GM23338 (cell line): Measurements from ENCODE around the gene ETFA. TPM values are rescaled to one million over a fixed set of nuclear protein-coding genes. Genes with fewer than 3 reads are reported as not detected.

Experiments used
- ATAC-seq: fragments of 200-7000 bp; cut with Tn5 transposase; 3 replicates; pipeline ENCODE4 v1.9.1; 2020
- DNase-seq: peaks from one replicate; pipeline ENCODE4 v3.0.0-alpha.2; 2015; ENCODE audit warnings: low spot score
- H2AFZ ChIP-seq: fragments of 200-600 bp; sonication (generic); 2 replicates; pipeline ENCODE4 v1.8.0; 2016; ENCODE audit warnings: antibody characterized with exemption, mild to moderate bottlenecking, moderate library complexity
- H3F3A ChIP-seq: fragments of 200-600 bp; sonication (generic); replicated peaks from 2 replicates; pipeline ENCODE4 v1.8.0; 2017; ENCODE audit warnings: antibody characterized with exemption, mixed run types, low read depth
- H3K27ac ChIP-seq: fragments of 200-600 bp; sonication (generic); 2 replicates; pipeline ENCODE4 v1.6.1; 2016; ENCODE audit warnings: low read depth
- H3K27me3 ChIP-seq: fragments of 200-600 bp; sonication (generic); 2 replicates; pipeline ENCODE4 v1.8.0; 2016; ENCODE audit warnings: mild to moderate bottlenecking, mixed run types, moderate library complexity; ENCODE audit not compliant: insufficient read depth
- H3K36me3 ChIP-seq: fragments of 200-600 bp; sonication (generic); 2 replicates; pipeline ENCODE4 v1.8.0; 2016; ENCODE audit warnings: mild to moderate bottlenecking; ENCODE audit not compliant: insufficient read depth
- H3K4me1 ChIP-seq: fragments of 200-600 bp; sonication (generic); 2 replicates; pipeline ENCODE4 v1.8.0; 2016; ENCODE audit warnings: mild to moderate bottlenecking, moderate library complexity; ENCODE audit not compliant: insufficient read depth
- H3K4me2 ChIP-seq: fragments of 200-600 bp; sonication (generic); 2 replicates; pipeline ENCODE4 v1.7.1; 2017; ENCODE audit warnings: mixed run types
- H3K4me3 ChIP-seq: fragments of 200-600 bp; sonication (generic); 2 replicates; pipeline ENCODE4 v1.6.1; 2016; ENCODE audit warnings: mixed run types
- H3K79me2 ChIP-seq: fragments of 200-600 bp; sonication (generic); replicated peaks from 2 replicates; pipeline ENCODE4 v1.8.0; 2017; ENCODE audit warnings: mild to moderate bottlenecking; ENCODE audit not compliant: insufficient read depth
- H3K9me2 ChIP-seq: fragments of 200-600 bp; sonication (generic); 2 replicates; pipeline ENCODE4 v1.8.0; 2017; ENCODE audit not compliant: insufficient read depth
- H4K20me1 ChIP-seq: fragments of 200-600 bp; sonication (generic); replicated peaks from 2 replicates; pipeline ENCODE4 v1.8.0; 2017; ENCODE audit warnings: mild to moderate bottlenecking; ENCODE audit not compliant: insufficient read depth
- H3K27ac Mint-ChIP-seq: 2 replicates; pipeline ENCODE4 v1.8.0; 2020; ENCODE audit warnings: inconsistent platforms, mild to moderate bottlenecking, moderate library complexity, mixed read lengths
- H3K27me3 Mint-ChIP-seq: 3 replicates; pipeline ENCODE4 v1.8.0; 2022; ENCODE audit warnings: low read depth, mild to moderate bottlenecking, moderate library complexity, mixed read lengths, inconsistent platforms; ENCODE audit not compliant: insufficient read depth, poor library complexity
- H3K36me3 Mint-ChIP-seq: 3 replicates; pipeline ENCODE4 v1.8.0; 2021; ENCODE audit warnings: low read depth, mild to moderate bottlenecking, inconsistent platforms, moderate library complexity, mixed read lengths
- H3K4me1 Mint-ChIP-seq: 3 replicates; pipeline ENCODE4 v1.8.0; 2020; ENCODE audit warnings: mild to moderate bottlenecking, inconsistent platforms, mixed read lengths
- H3K4me3 Mint-ChIP-seq: 3 replicates; pipeline ENCODE4 v1.8.0; 2021; ENCODE audit warnings: moderate library complexity, mild to moderate bottlenecking, inconsistent platforms, mixed read lengths
- H3K9me3 Mint-ChIP-seq: 3 replicates; pipeline ENCODE4 v1.8.0; 2020; ENCODE audit warnings: moderate library complexity, mild to moderate bottlenecking, inconsistent platforms, mixed read lengths
- CREB1 ChIP-seq: fragments of 250-450 bp; sonication (Bioruptor Pico); IDR thresholded peaks from 2 replicates; pipeline ENCODE4 v1.5.0; 2020; ENCODE audit warnings: low read depth, mild to moderate bottlenecking, moderate library complexity
- EZH2 ChIP-seq: fragments of 200-600 bp; sonication (generic); IDR thresholded peaks from one replicate; pipeline ENCODE4 v1.8.0; 2017; ENCODE audit warnings: antibody characterized with exemption, mild to moderate bottlenecking, low read depth; ENCODE audit not compliant: unreplicated experiment
- EZH2phosphoT487 ChIP-seq: fragments of 200-600 bp; sonication (generic); IDR thresholded peaks from one replicate; pipeline ENCODE4 v1.8.1; 2018; ENCODE audit warnings: antibody characterized with exemption; ENCODE audit not compliant: unreplicated experiment
- JUNB ChIP-seq: IDR thresholded peaks from one replicate; pipeline ENCODE4 v1.6.1; 2016; ENCODE audit warnings: antibody characterized with exemption; ENCODE audit not compliant: unreplicated experiment
- NANOG ChIP-seq: IDR thresholded peaks from 2 replicates; pipeline ENCODE4 v1.6.1; 2016; ENCODE audit warnings: antibody characterized with exemption, borderline replicate concordance
- POLR2AphosphoS5 ChIP-seq: IDR thresholded peaks from 2 replicates; pipeline ENCODE4 v1.6.1; 2016; ENCODE audit warnings: antibody characterized with exemption, low read depth
- STAT1 ChIP-seq: IDR thresholded peaks from one replicate; pipeline ENCODE4 v1.6.1; 2016; ENCODE audit warnings: antibody characterized with exemption; ENCODE audit not compliant: unreplicated experiment
- ZNF114 ChIP-seq: fragments of 250-450 bp; sonication (Bioruptor Pico); IDR thresholded peaks from 2 replicates; pipeline ENCODE4 v1.5.0; 2020; ENCODE audit warnings: mild to moderate bottlenecking, moderate library complexity
- ZNF331 ChIP-seq: fragments of 250-450 bp; sonication (Bioruptor Pico); IDR thresholded peaks from 2 replicates; pipeline ENCODE4 v1.5.0; 2020; ENCODE audit warnings: low read depth, mild to moderate bottlenecking, moderate library complexity
- polyA plus RNA-seq: library from polyadenylated mRNA; unstranded; fragments of >200 nt; fragmentation: Nextera tagmentation; extraction: Ambion mirVana; gene quantifications from 2 replicates; pipeline ENCODE4 v1.2.1, GENCODE V29; 2016
- total RNA-seq: library from RNA; depleted of rRNA; stranded (reverse); fragments of >200 nt; shearing (Covaris generic); gene quantifications from 2 replicates; pipeline ENCODE4 v1.2.3, GENCODE V29; 2014
- TF ChIP-seq, protein P1 (sequence below), 2 experiments: fragments of 200-600 bp in 1 of 2; sonication (generic) in 1 of 2; conservative IDR thresholded peaks; 2 replicates each; pipeline versions ENCODE4 v1.5.1 to v1.6.1; 2016 to 2017; ENCODE audit warnings: antibody characterized with exemption in 2 of 2, low read depth in 2 of 2, mild to moderate bottlenecking in 2 of 2, moderate library complexity in 1 of 2
- TF ChIP-seq, protein P2 (sequence below): IDR thresholded peaks from one replicate; pipeline ENCODE4 v1.6.1; 2018; ENCODE audit warnings: antibody characterized with exemption; ENCODE audit not compliant: unreplicated experiment
- TF ChIP-seq, protein P3 (sequence below): fragments of 250-450 bp; sonication (Bioruptor Pico); IDR thresholded peaks from 2 replicates; pipeline ENCODE4 v1.5.0; 2020; ENCODE audit warnings: mild to moderate bottlenecking, moderate library complexity
- TF ChIP-seq, protein P4 (sequence below): IDR thresholded peaks from 2 replicates; pipeline ENCODE4 v1.6.1; 2016; ENCODE audit warnings: antibody characterized with exemption

The ETFA gene
- total and polyA plus RNA-seq, 2 experiments from 2014 or later: 52.9 to 69.1 TPM

DNA sequence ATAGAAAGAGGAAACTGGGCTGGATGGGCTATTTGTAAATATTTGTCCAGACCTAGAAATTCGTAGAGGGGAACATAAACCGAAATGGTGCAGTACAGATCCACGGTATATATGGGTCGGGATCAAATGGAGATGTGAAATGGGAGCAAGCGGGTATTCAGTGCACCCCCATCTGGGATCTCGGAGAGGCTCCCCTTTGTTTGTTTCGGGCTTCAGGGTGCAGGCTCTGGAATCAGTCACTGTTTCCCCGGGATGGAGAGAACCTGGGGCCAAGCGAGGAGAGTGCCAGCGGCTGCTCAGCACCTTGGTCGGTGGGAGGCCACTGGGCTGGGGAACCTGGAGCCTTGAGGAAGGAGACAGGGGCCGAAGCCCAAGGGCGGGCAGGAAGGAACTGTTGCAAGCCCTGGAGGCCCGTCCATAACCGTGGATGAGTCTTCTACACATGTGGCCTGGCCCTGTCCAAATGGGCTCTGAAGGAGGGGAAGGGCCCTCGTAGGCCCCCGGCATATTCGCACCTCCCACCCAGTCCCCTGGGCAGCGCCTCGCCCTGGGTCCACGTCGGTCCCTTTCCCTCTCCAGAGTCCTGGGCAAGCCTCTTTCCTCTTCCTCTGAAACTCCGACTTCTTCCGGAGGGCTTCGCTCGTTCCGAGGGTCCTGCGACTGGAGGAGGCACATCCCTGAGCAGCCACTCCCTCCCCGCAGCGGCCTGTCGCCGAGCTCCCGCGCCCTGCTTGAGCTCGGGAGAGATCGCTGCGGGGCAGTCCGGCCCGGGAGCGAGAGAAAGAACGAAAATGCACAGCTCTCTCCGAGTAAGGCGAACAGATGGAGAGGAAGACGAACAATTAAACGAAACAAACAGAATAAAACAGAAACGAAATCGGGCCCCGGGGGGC is 28.3 kb upstream of the ETFA start:
- Mint-ChIP-seq H3K36me3 (peaks cover 2% of the 10 kb centered on the region; the same call in 1 of the 3 replicates), H3K4me1 (peaks cover 47% of the 10 kb centered on the region), H3K27me3 (peaks cover 96% of the 10 kb centered on the region), H3K9me3 (peaks cover 12% of the 10 kb centered on the region), H3K27ac (no peak overlapping the region), H3K4me3 (peak overlapping the region; percentile 75)
- no peak overlapping the region for H3K27ac ChIP-seq
- peaks cover 43% of the 10 kb centered on the region for H3K4me1 ChIP-seq
- ATAC-seq: no peak
- peak overlapping the region; percentile 94 for H2AFZ ChIP-seq
- H3K27me3 ChIP-seq: peaks cover 97% of the 10 kb centered on the region
- no peaks in the 10 kb centered on the region for H3K79me2 ChIP-seq
- no peak for TF ChIP-seq ZNF331 (CRISPR knock-in tag)
- TF ChIP-seq, protein P1, sequence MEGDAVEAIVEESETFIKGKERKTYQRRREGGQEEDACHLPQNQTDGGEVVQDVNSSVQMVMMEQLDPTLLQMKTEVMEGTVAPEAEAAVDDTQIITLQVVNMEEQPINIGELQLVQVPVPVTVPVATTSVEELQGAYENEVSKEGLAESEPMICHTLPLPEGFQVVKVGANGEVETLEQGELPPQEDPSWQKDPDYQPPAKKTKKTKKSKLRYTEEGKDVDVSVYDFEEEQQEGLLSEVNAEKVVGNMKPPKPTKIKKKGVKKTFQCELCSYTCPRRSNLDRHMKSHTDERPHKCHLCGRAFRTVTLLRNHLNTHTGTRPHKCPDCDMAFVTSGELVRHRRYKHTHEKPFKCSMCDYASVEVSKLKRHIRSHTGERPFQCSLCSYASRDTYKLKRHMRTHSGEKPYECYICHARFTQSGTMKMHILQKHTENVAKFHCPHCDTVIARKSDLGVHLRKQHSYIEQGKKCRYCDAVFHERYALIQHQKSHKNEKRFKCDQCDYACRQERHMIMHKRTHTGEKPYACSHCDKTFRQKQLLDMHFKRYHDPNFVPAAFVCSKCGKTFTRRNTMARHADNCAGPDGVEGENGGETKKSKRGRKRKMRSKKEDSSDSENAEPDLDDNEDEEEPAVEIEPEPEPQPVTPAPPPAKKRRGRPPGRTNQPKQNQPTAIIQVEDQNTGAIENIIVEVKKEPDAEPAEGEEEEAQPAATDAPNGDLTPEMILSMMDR (conservative IDR thresholded peaks at IDR 0.05; ENCODE audit: low read depth in 2 of 2): no peak
- TF ChIP-seq NANOG: no peak
- TF ChIP-seq EZH2phosphoT487: peak; percentile 38
- no peak for TF ChIP-seq POLR2AphosphoS5
- TF ChIP-seq EZH2: peak; percentile 91
- TF ChIP-seq ZNF114 (CRISPR knock-in tag): no peak
- no peak for TF ChIP-seq CREB1 (CRISPR knock-in tag)
- no peak for TF ChIP-seq STAT1
- TF ChIP-seq, protein P2, sequence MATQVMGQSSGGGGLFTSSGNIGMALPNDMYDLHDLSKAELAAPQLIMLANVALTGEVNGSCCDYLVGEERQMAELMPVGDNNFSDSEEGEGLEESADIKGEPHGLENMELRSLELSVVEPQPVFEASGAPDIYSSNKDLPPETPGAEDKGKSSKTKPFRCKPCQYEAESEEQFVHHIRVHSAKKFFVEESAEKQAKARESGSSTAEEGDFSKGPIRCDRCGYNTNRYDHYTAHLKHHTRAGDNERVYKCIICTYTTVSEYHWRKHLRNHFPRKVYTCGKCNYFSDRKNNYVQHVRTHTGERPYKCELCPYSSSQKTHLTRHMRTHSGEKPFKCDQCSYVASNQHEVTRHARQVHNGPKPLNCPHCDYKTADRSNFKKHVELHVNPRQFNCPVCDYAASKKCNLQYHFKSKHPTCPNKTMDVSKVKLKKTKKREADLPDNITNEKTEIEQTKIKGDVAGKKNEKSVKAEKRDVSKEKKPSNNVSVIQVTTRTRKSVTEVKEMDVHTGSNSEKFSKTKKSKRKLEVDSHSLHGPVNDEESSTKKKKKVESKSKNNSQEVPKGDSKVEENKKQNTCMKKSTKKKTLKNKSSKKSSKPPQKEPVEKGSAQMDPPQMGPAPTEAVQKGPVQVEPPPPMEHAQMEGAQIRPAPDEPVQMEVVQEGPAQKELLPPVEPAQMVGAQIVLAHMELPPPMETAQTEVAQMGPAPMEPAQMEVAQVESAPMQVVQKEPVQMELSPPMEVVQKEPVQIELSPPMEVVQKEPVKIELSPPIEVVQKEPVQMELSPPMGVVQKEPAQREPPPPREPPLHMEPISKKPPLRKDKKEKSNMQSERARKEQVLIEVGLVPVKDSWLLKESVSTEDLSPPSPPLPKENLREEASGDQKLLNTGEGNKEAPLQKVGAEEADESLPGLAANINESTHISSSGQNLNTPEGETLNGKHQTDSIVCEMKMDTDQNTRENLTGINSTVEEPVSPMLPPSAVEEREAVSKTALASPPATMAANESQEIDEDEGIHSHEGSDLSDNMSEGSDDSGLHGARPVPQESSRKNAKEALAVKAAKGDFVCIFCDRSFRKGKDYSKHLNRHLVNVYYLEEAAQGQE: no peak
- TF ChIP-seq, protein P3, sequence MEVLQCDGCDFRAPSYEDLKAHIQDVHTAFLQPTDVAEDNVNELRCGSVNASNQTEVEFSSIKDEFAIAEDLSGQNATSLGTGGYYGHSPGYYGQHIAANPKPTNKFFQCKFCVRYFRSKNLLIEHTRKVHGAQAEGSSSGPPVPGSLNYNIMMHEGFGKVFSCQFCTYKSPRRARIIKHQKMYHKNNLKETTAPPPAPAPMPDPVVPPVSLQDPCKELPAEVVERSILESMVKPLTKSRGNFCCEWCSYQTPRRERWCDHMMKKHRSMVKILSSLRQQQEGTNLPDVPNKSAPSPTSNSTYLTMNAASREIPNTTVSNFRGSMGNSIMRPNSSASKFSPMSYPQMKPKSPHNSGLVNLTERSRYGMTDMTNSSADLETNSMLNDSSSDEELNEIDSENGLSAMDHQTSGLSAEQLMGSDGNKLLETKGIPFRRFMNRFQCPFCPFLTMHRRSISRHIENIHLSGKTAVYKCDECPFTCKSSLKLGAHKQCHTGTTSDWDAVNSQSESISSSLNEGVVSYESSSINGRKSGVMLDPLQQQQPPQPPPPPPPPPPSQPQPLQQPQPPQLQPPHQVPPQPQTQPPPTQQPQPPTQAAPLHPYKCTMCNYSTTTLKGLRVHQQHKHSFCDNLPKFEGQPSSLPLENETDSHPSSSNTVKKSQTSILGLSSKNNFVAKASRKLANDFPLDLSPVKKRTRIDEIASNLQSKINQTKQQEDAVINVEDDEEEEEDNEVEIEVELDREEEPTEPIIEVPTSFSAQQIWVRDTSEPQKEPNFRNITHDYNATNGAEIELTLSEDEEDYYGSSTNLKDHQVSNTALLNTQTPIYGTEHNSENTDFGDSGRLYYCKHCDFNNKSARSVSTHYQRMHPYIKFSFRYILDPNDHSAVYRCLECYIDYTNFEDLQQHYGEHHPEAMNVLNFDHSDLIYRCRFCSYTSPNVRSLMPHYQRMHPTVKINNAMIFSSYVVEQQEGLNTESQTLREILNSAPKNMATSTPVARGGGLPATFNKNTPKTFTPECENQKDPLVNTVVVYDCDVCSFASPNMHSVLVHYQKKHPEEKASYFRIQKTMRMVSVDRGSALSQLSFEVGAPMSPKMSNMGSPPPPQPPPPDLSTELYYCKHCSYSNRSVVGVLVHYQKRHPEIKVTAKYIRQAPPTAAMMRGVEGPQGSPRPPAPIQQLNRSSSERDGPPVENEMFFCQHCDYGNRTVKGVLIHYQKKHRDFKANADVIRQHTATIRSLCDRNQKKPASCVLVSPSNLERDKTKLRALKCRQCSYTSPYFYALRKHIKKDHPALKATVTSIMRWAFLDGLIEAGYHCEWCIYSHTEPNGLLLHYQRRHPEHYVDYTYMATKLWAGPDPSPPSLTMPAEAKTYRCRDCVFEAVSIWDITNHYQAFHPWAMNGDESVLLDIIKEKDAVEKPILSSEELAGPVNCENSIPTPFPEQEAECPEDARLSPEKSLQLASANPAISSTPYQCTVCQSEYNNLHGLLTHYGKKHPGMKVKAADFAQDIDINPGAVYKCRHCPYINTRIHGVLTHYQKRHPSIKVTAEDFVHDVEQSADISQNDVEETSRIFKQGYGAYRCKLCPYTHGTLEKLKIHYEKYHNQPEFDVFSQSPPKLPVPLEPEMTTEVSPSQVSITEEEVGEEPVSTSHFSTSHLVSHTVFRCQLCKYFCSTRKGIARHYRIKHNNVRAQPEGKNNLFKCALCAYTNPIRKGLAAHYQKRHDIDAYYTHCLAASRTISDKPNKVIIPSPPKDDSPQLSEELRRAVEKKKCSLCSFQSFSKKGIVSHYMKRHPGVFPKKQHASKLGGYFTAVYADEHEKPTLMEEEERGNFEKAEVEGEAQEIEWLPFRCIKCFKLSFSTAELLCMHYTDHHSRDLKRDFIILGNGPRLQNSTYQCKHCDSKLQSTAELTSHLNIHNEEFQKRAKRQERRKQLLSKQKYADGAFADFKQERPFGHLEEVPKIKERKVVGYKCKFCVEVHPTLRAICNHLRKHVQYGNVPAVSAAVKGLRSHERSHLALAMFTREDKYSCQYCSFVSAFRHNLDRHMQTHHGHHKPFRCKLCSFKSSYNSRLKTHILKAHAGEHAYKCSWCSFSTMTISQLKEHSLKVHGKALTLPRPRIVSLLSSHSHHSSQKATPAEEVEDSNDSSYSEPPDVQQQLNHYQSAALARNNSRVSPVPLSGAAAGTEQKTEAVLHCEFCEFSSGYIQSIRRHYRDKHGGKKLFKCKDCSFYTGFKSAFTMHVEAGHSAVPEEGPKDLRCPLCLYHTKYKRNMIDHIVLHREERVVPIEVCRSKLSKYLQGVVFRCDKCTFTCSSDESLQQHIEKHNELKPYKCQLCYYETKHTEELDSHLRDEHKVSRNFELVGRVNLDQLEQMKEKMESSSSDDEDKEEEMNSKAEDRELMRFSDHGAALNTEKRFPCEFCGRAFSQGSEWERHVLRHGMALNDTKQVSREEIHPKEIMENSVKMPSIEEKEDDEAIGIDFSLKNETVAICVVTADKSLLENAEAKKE (CRISPR knock-in tag): no peak
- no peak for TF ChIP-seq JUNB
- TF ChIP-seq, protein P4, sequence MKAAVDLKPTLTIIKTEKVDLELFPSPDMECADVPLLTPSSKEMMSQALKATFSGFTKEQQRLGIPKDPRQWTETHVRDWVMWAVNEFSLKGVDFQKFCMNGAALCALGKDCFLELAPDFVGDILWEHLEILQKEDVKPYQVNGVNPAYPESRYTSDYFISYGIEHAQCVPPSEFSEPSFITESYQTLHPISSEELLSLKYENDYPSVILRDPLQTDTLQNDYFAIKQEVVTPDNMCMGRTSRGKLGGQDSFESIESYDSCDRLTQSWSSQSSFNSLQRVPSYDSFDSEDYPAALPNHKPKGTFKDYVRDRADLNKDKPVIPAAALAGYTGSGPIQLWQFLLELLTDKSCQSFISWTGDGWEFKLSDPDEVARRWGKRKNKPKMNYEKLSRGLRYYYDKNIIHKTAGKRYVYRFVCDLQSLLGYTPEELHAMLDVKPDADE: no peak
- no peaks in the 10 kb centered on the region for H3K36me3 ChIP-seq
- peak; percentile 60 for DNase-seq
- peak overlapping the region; percentile 50 for H3K4me3 ChIP-seq
- peak overlapping the region; percentile 86 for H3K4me2 ChIP-seq
- peaks cover 22% of the 10 kb centered on the region for H4K20me1 ChIP-seq
- no peaks in the 10 kb centered on the region for H3K9me2 ChIP-seq
- peaks cover 12% of the 10 kb centered on the region for H3F3A ChIP-seq
